Esophagus muscularis mucosa (tissue), 4 donors: Measurements from ENCODE around the gene ATP1A4. TPM values are rescaled to one million over a fixed set of nuclear protein-coding genes. Genes with fewer than 3 reads are reported as not detected.
A peak's percentile ranks its signal among the peaks of the same experiment; 100 is the strongest.

Experiments
- DNase-seq: peaks from one replicate; pipeline ENCODE4 v3.0.0-alpha.2; 2017; ENCODE audit errors: extremely low spot score
- H3K27ac ChIP-seq, 4 donors: fragments of 200-600 bp; sonication (generic); replicated peaks in 1 of 4; 1 replicate in 3 of 4; 2 replicates in 1 of 4; pipeline ENCODE4 v1.5.1; 2016 to 2019; ENCODE audit warnings: mild to moderate bottlenecking in 1 of 4
- H3K27me3 ChIP-seq, 4 donors: fragments of 200-600 bp; sonication (generic); one replicate each; pipeline versions ENCODE4 v1.5.1 to v1.6.0; 2016 to 2019
- H3K36me3 ChIP-seq, 4 donors: fragments of 200-600 bp; sonication (generic); one replicate each; pipeline ENCODE4 v1.5.1; 2016 to 2019
- H3K4me1 ChIP-seq, 4 donors: fragments of 200-600 bp; sonication (generic); one replicate each; pipeline ENCODE4 v1.5.1; 2016 to 2019
- H3K4me3 ChIP-seq, 4 donors: fragments of 200-600 bp; sonication (generic); 1 replicate in 2 of 4; 2 replicates in 2 of 4; pipeline ENCODE4 v1.5.1; 2016 to 2019; ENCODE audit warnings: mild to moderate bottlenecking in 4 of 4, moderate library complexity in 1 of 4
- H3K9me3 ChIP-seq, 4 donors: fragments of 200-600 bp; sonication (generic); 1 replicate in 3 of 4; 2 replicates in 1 of 4; pipeline ENCODE4 v1.5.1; 2016 to 2019
- CTCF ChIP-seq, 3 experiments: fragments of 200-600 bp in 2 of 3; fragments of 450-650 bp in 1 of 3; sonication (generic) in 2 of 3; IDR thresholded peaks; one replicate each; pipeline ENCODE4 v1.5.1; 2017 to 2019; ENCODE audit warnings: antibody characterized with exemption in 3 of 3, mild to moderate bottlenecking in 2 of 3, moderate library complexity in 1 of 3
- EP300 ChIP-seq: sonication (generic); formaldehyde crosslinking; IDR thresholded peaks from one replicate; pipeline ENCODE4 v1.6.1; 2017; ENCODE audit warnings: antibody characterized with exemption
- POLR2A ChIP-seq: fragments of 450-650 bp; IDR thresholded peaks from one replicate; pipeline ENCODE4 v1.6.1; 2017; ENCODE audit warnings: antibody characterized with exemption, moderate library complexity, mild to moderate bottlenecking, low read depth
- POLR2AphosphoS5 ChIP-seq, 2 donors: sonication (generic); formaldehyde crosslinking; IDR thresholded peaks; one replicate each; pipeline ENCODE4 v1.6.1; 2017; ENCODE audit warnings: antibody characterized with exemption in 2 of 2
- WGBS: methylation state at CpG from one replicate; pipeline ENCODE4 v1.1.5; 2018; 5-methylcytosine and 5-hydroxymethylcytosine counted together
- intact Hi-C: fragments of 100-400 bp; cut with DNase I; formaldehyde crosslinking; loops from one replicate; pipeline ENCODE4 v1.15.1; 2023
- total RNA-seq, 4 donors: library from RNA; depleted of rRNA; stranded (reverse); fragments of >200 nt; gene quantifications; one replicate each; pipeline versions ENCODE4 v1.1.0 to v1.2.1, GENCODE V29; 2016

Gene ATP1A4
- 1 to 10 TPM in 1 of 4 donors, under 1 TPM in 2, not detected in 1; 0.17 to 2.1 (median 0.98) TPM for total RNA-seq

GRCh38 chr1:160151303-160151702, at the start of gene ATP1A4:
TSS of gene ATP1A4 (plus strand) at chr1:160151603. CDS start at chr1:160152041, 438 bp downstream.
- Histone ChIP-seq H3K27ac (no peak within 1 kb of the TSS), H3K9me3 (no peaks in the 10 kb centered on the region), H3K4me3 (no peak within 1 kb of the TSS), H3K4me1 (peaks cover 0 to 8% (median 0%) of the 10 kb centered on the region in 4 donors), H3K36me3 (no peaks in the 10 kb centered on the region), H3K27me3 (no peaks in the 10 kb centered on the region)
- TF ChIP-seq POLR2AphosphoS5 (IDR thresholded peaks at IDR 0.05) (no peak), CTCF (IDR thresholded peaks at IDR 0.05) (no peak)
- intact Hi-C loops, result loop anchor here (5.0 kb wide), 1 partner anchor 39 kb away; no protein-coding TSS in a partner anchor
- 85% methylated on average over 6 of the region's 6 CpGs for WGBS
- no peak for DNase-seq

- Histone ChIP-seq H3K36me3 (no peaks in the 10 kb centered on the region), H3K27me3 (no peaks in the 10 kb centered on the region), H3K4me1 (peaks cover 44 to 69% (median 64%) of the 10 kb centered on the region in 4 donors), H3K27ac (peak overlapping the region; percentile 94 to 98 (median 96)), H3K4me3 (no peak overlapping the region), H3K9me3 (no peaks in the 10 kb centered on the region)
- TF ChIP-seq POLR2AphosphoS5 (IDR thresholded peaks at IDR 0.05), result peak in 1 of 2 donors; percentile 9
- TF ChIP-seq EP300, result no peak
- no peak for TF ChIP-seq POLR2A
- TF ChIP-seq CTCF (IDR thresholded peaks at IDR 0.05), result no peak
- intact Hi-C loops, result loop anchor here (2.0 kb wide), 3 partner anchors 91 to 151 kb away; no protein-coding TSS in a partner anchor
- no peak for DNase-seq
- WGBS, result 38% methylated on average over 9 of the region's 9 CpGs
Measured at GRCh38 chr1:160101717-160102522, 49.5 kb upstream of the ATP1A4 start.

- H3K27me3 ChIP-seq, result no peaks in the 10 kb centered on the region
- no peak overlapping the region for H3K4me3 ChIP-seq
- no peaks in the 10 kb centered on the region for H3K9me3 ChIP-seq
- peaks cover 32 to 60% (median 52%) of the 10 kb centered on the region in 4 donors for H3K4me1 ChIP-seq
- no peaks in the 10 kb centered on the region for H3K36me3 ChIP-seq
- intact Hi-C loops, result no loop called here
- 33% methylated on average over 6 of the region's 6 CpGs for WGBS
- DNase-seq, result no peak
- peak overlapping the region; percentile 94 to 98 (median 96) for H3K27ac ChIP-seq
- TF ChIP-seq CTCF (IDR thresholded peaks at IDR 0.05) (no peak), EP300 (no peak), POLR2AphosphoS5 (IDR thresholded peaks at IDR 0.05) (no peak), POLR2A (no peak)
Measured at GRCh38 chr1:160103658-160104408, 47.6 kb upstream of the ATP1A4 start.

- intact Hi-C loops, result no loop called here
- Histone ChIP-seq H3K9me3 (no peaks in the 10 kb centered on the region), H3K27me3 (no peaks in the 10 kb centered on the region), H3K27ac (peak overlapping the region; percentile 94 to 98 (median 96)), H3K4me1 (peaks cover 33 to 61% (median 54%) of the 10 kb centered on the region in 4 donors), H3K4me3 (no peak overlapping the region), H3K36me3 (no peaks in the 10 kb centered on the region)
- no peak for DNase-seq
- TF ChIP-seq POLR2AphosphoS5 (IDR thresholded peaks at IDR 0.05) (no peak), CTCF (IDR thresholded peaks at IDR 0.05) (no peak), EP300 (no peak), POLR2A (no peak)
- WGBS, result 52% methylated on average over 3 of the region's 3 CpGs
Measured at GRCh38 chr1:160104486-160104885, 46.9 kb upstream of the ATP1A4 start.
